ENCODE results near the gene MESP2.

MESP2 gene

DNA sequence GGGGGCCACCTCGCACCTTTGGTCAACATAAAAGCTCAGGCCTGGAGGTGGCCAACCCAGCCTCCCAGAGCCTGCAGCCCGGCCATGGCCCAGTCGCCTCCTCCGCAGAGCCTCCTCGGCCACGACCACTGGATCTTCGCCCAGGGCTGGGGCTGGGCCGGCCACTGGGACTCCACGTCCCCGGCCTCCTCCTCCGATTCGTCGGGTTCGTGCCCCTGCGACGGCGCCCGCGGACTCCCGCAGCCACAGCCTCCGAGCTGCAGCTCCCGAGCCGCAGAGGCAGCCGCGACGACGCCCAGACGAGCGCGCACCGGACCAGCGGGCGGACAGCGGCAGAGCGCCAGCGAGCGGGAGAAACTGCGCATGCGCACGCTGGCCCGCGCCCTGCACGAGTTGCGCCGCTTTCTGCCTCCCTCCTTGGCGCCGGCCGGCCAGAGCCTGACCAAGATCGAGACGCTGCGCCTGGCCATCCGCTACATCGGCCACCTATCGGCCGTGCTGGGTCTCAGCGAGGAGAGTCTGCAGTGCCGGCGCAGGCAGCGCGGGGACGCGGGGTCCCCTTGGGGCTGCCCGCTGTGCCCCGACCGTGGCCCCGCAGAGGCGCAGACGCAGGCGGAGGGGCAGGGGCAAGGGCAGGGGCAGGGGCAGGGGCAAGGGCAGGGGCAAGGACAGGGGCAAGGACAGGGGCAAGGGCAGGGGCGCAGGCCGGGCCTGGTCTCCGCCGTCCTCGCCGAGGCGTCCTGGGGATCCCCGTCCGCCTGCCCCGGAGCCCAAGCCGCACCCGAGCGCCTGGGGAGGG, at the start of gene MESP2:
TSS of gene MESP2 (plus strand) at position 59 of the 799 bp plus-strand sequence. CDS start at position 85, 26 bp downstream.
- DNase-seq (ENCODE audit: low read depth), result peak; percentile 84

GRCh38 chr15:89728254-89728653, 47.9 kb upstream of the MESP2 start:
- peak; percentile 61 for DNase-seq (ENCODE audit: low read depth)

GRCh38 chr15:89731275-89731674, 44.9 kb upstream of the MESP2 start:
- DNase-seq (ENCODE audit: low read depth), result no peak

GRCh38 chr15:89732451-89733172, 43.5 kb upstream of the MESP2 start:
- DNase-seq (ENCODE audit: low read depth), result no peak

DNA sequence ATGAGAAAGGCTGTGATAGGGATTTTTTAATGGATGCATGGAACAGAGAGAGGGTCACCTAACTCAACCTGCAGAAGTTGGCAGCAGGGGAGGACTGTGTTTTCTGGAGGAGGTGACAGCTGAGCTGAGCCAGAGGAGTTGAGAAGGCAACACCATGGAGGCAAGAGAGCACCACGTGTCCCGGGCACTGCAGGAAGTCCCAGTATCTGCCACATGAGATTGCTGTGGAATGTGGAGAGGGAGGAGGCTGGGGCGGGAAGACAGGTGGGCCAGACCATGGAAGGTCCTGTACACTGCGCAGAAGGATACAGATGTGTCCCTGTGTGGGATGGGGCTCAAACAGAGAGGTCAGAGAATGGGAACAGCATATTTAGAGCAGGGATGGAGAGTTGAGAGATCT, 40.4 kb upstream of the MESP2 start:
- no peak for DNase-seq (ENCODE audit: low read depth)

DNA sequence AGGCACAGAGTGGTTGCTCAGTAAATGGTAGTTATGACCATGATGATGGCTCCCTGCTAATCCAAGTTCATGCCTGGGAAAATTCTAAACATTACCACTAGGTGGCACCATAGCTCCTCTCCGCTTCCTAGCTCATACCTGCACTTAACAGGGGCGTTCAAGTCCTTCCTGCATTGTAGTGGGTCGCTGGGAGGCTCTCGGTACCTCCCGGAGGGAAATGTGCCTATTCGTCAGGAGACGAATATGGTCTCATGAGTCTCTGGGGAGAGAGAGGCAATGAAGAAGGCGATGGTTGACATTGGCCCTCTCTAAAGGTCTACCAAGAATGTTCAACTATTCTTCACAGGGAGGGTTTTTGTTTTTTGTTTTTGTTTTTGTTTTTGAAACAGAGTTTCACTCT, 36.0 kb upstream of the MESP2 start:
- DNase-seq (ENCODE audit: low read depth), result peak; percentile 78

- no peak for DNase-seq (ENCODE audit: low read depth)
These were observed 33.1 kb upstream of the MESP2 start for GRCh38 chr15:89743011-89743410.

GRCh38 chr15:89743594-89743993, 32.5 kb upstream of the MESP2 start:
- DNase-seq (ENCODE audit: low read depth), result no peak

GRCh38 chr15:89745131-89745530, 31.0 kb upstream of the MESP2 start:
- no peak for DNase-seq (ENCODE audit: low read depth)

DNA sequence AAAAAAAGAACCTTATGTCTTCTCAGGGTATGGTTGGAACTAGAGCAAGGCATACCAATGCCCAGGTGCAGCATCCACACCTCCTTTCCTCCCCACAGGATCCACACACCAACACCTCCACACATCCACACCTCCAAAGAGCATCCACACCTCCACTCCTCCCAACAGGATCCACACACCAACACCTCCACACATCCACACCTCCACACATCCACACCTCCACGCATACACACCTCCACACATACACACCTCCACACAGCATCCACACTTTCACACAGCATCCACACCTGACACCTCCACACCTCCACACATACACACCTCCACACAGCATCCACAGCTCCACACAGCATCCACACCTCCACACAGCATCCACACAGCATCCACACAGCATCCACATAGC, 30.4 kb upstream of the MESP2 start:
- DNase-seq (ENCODE audit: low read depth), result no peak

DNA sequence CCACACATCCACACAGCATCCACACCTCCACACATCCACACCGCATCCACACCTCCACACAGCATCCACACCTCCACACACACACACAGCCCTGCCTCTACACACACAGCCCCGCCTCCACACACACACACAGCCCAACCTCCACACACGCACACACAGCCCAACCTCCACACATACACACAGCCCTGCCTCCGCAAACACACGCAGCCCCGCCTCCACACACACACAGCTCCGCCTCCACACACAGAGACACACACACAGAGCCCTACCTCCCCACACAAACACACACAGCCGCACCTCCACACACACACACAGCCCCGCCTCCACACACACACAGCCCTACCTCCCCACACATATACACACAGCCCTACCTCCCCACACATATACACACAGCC, 29.7 kb upstream of the MESP2 start:
- no peak for DNase-seq (ENCODE audit: low read depth)

- DNase-seq (ENCODE audit: low read depth), result no peak
These were observed 28.1 kb upstream of the MESP2 start for GRCh38 chr15:89747708-89748682.

GRCh38 chr15:89749054-89749453, 27.1 kb upstream of the MESP2 start:
- no peak for DNase-seq (ENCODE audit: low read depth)

DNA sequence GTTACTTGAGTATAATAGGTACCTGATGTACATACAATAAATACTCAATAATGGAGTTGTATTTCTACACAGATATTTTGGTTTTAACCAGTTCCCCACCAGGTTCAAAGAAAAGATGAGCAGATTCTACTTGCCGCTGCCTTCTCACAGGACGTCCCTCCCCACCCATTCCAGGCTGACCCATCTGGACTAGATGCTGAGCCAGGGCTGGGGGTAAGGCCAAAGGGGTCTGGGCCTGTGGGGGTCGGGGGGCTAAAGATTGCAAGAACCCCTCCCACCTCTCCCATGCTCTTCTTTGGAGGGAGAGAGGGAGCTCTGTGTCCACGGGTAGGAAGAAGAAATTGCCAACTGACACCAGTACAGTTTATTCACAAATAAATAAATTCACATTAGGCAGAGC, 26.6 kb upstream of the MESP2 start:
- no peak for DNase-seq (ENCODE audit: low read depth)

- DNase-seq (ENCODE audit: low read depth), result no peak
These were observed 26.1 kb upstream of the MESP2 start for GRCh38 chr15:89749951-89750559.

GRCh38 chr15:89750560-89751542, 25.3 kb upstream of the MESP2 start, which contains the start of gene MESP1:
MESP1 (minus strand) TSS chr15:89751249; CDS start chr15:89751231, 18 bp downstream.
- peak; percentile 92 for DNase-seq (ENCODE audit: low read depth)

GRCh38 chr15:89751748-89752147, 24.4 kb upstream of the MESP2 start:
- no peak for DNase-seq (ENCODE audit: low read depth)

DNA sequence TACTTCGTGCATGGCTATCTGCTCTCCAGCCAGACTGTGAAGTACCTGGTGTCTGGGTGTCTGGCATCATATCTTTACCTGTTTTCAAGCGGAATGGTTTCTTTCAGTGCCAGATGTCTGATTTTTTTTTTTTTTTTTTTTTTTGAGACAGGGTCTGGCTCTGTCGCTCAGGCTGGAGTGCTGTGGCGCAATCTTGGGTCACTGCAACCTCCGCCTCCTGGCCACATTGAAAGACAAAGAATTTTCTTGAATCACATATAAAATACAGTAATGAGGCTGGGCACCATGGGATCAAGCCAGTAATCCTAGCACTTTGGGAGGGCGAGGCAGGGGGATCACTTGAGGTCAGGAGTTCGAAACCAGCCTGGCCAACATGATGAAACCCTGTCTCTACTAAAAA, 22.3 kb upstream of the MESP2 start:
- no peak for DNase-seq (ENCODE audit: low read depth)

DNA sequence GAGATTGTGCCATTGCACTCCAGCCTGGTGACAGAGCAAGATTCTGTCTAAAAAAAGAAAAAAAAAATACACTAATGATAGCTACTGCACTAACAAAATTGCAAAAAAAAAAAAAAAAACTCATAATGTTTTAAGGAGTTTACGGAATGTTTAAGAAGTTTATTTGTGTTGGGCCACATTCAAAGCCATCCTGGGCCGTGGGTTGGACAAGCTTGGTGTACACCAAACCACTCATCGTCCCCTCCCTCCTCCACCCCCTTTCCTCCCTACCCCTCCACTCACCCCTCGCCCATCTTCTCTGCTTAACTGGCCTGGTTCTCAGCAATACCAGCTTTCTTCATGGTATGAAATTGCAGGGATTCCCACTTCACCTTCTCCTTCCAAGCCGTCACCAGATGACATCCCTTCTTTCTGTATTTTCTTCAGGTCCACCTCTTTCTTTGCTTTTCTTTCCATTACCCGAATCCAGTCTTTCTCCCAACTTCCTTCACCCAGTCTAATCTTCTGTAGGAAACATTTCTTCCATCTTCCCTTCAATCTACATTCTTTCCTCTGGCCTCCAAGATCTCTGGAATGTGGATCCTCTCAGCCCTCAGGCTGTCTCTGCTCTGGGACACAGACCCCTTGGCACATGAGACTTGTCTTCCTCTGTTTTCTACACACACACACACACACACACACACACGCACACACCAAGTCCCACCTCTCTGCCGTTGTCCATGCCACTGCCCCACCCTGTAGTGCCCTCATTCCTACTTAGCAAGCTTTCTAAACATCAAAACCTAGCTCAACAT, 21.6 kb upstream of the MESP2 start:
- peak; percentile 87 for DNase-seq (ENCODE audit: low read depth)

DNA sequence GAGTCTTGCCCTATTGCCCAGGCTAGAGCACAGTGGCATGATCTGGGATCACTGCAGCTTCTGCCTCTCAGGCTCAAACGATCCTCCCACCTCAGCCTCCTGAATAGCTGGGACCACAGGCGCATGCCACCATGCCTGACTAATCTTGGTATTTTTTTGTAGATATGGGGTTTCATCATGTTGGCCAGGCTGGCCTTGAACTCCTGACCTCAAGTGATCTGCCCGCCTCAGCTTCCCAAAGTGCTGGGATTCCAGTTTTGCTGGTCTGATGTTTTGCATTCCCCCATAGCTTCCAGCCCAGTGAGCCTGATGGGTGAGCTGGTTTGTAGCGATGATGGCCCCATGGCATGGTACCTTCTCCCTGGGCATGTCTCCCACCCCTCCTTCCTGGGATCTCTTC, 20.4 kb upstream of the MESP2 start:
- peak; percentile 25 for DNase-seq (ENCODE audit: low read depth)
